DOHH2 (cell line): ENCODE results near the gene SYTL2.

Source experiments
- EZH2phosphoT487 ChIP-seq: fragments of 200-600 bp; sonication (generic); IDR thresholded peaks from 2 replicates; pipeline ENCODE4 v1.6.1; 2017; ENCODE audit warnings: borderline replicate concordance, mild to moderate bottlenecking, antibody characterized with exemption, low read length, moderate library complexity, mixed read lengths
- TF ChIP-seq, protein P1 (sequence below): fragments of 200-600 bp; sonication (generic); IDR thresholded peaks from one replicate; pipeline ENCODE4 v1.5.1; 2014; ENCODE audit warnings: antibody characterized with exemption, mild to moderate bottlenecking, low read depth, low read length; ENCODE audit not compliant: poor library complexity, severe bottlenecking

DNA sequence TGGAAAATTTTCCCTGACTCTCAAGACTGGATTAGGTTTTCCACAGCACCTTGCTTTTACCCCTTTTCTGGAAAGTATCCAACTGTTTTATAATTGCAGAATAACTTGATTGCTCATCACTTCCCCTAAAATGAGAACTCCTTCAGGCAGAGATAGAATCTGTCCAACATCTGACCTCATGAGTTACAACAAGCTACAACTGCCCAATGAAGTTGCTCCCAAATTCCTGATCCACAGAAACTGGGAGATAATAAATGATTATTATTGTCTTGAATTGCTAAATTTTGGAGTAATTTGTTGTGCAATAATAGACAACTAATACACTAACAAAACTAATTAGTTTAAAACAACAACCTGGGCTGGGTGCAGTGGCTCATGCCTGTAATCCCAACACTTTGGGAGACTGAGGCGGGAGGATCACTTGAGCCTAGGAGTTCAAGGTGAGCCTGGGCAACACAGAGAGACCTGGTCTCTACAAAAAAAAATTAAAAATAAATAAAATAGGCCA is 34.2 kb upstream of the SYTL2 start:
- TF ChIP-seq, protein P1, sequence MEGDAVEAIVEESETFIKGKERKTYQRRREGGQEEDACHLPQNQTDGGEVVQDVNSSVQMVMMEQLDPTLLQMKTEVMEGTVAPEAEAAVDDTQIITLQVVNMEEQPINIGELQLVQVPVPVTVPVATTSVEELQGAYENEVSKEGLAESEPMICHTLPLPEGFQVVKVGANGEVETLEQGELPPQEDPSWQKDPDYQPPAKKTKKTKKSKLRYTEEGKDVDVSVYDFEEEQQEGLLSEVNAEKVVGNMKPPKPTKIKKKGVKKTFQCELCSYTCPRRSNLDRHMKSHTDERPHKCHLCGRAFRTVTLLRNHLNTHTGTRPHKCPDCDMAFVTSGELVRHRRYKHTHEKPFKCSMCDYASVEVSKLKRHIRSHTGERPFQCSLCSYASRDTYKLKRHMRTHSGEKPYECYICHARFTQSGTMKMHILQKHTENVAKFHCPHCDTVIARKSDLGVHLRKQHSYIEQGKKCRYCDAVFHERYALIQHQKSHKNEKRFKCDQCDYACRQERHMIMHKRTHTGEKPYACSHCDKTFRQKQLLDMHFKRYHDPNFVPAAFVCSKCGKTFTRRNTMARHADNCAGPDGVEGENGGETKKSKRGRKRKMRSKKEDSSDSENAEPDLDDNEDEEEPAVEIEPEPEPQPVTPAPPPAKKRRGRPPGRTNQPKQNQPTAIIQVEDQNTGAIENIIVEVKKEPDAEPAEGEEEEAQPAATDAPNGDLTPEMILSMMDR: no peak
- no peak for TF ChIP-seq EZH2phosphoT487
